ENCODE results near the gene TXNRD2. TPM values are rescaled to one million over a fixed set of nuclear protein-coding genes. Genes with fewer than 3 reads are reported as not detected.

Gene TXNRD2
- total RNA-seq, 4 donors from 2014 or later, result 19.5 to 34.5 (median 25.6) TPM

- Histone ChIP-seq H3K4me3 (replicated peaks in 1 of 3) (no peak overlapping the region), H3K36me3 (peaks cover 5 to 7% of the 10 kb centered on the region in 2 donors), H3K27ac (no peak overlapping the region), H3K27me3 (no peaks in the 10 kb centered on the region), H3K9me3 (no peaks in the 10 kb centered on the region), H3K4me1 (no peaks in the 10 kb centered on the region)
- no peak for TF ChIP-seq CTCF (IDR thresholded peaks at IDR 0.05)
- no peak for TF ChIP-seq POLR2A (IDR thresholded peaks at IDR 0.05)
- DNase-seq, result no peak
- intact Hi-C loops (cut with DNase I), result no loop called here
- WGBS, 2 donors, result 93 to 94% methylated on average over 7 of the region's 7 CpGs
Observed at GRCh38 chr22:19904935-19905334, 36.7 kb downstream of the TXNRD2 start.

- H3K27me3 ChIP-seq, result no peaks in the 10 kb centered on the region
- intact Hi-C loops (cut with DNase I), result no loop called here
- no peak overlapping the region for H3K4me3 ChIP-seq (replicated peaks in 1 of 3)
- H3K36me3 ChIP-seq, result peaks cover 5 to 7% of the 10 kb centered on the region in 2 donors
- H3K27ac ChIP-seq, result no peak overlapping the region
- no peak for DNase-seq
- H3K4me1 ChIP-seq, result no peaks in the 10 kb centered on the region
- TF ChIP-seq POLR2A (IDR thresholded peaks at IDR 0.05), result no peak
- no peak for TF ChIP-seq CTCF (IDR thresholded peaks at IDR 0.05)
- 84 to 93% methylated on average over 8 to 11 of the region's 16 CpGs for WGBS, 2 donors
- H3K9me3 ChIP-seq, result no peaks in the 10 kb centered on the region
Observed at GRCh38 chr22:19904174-19904856, 37.3 kb downstream of the TXNRD2 start.

GRCh38 chr22:19903513-19903912 is 38.1 kb downstream of the TXNRD2 start:
- Histone ChIP-seq H3K27me3 (no peaks in the 10 kb centered on the region), H3K9me3 (no peaks in the 10 kb centered on the region), H3K27ac (no peak overlapping the region), H3K36me3 (peaks cover 5 to 10% of the 10 kb centered on the region in 2 donors), H3K4me3 (replicated peaks in 1 of 3) (no peak overlapping the region), H3K4me1 (no peaks in the 10 kb centered on the region)
- no peak for DNase-seq
- 78 to 80% methylated on average over 12 of the region's 12 CpGs for WGBS, 2 donors
- TF ChIP-seq POLR2A (IDR thresholded peaks at IDR 0.05) (no peak), CTCF (IDR thresholded peaks at IDR 0.05) (no peak)
- intact Hi-C loops (cut with DNase I), result no loop called here

GRCh38 chr22:19903031-19903430 is 38.6 kb downstream of the TXNRD2 start:
- DNase-seq, result peak; percentile 69 to 84
- 87 to 89% methylated on average over 6 to 8 of the region's 9 CpGs for WGBS, 2 donors
- TF ChIP-seq POLR2A (IDR thresholded peaks at IDR 0.05) (no peak), CTCF (IDR thresholded peaks at IDR 0.05) (no peak)
- no peak overlapping the region for H3K4me3 ChIP-seq (replicated peaks in 1 of 3)
- H3K9me3 ChIP-seq, result no peaks in the 10 kb centered on the region
- H3K4me1 ChIP-seq, result no peaks in the 10 kb centered on the region
- no peaks in the 10 kb centered on the region for H3K27me3 ChIP-seq
- peaks cover 5 to 7% of the 10 kb centered on the region in 2 donors for H3K36me3 ChIP-seq
- no peak overlapping the region for H3K27ac ChIP-seq
- intact Hi-C loops (cut with DNase I), result no loop called here

- Histone ChIP-seq H3K9me3 (no peaks in the 10 kb centered on the region), H3K4me1 (no peaks in the 10 kb centered on the region), H3K27me3 (no peaks in the 10 kb centered on the region), H3K27ac (no peak overlapping the region), H3K36me3 (peaks cover 5 to 7% of the 10 kb centered on the region in 2 donors), H3K4me3 (replicated peaks in 1 of 3) (no peak overlapping the region)
- WGBS, 2 donors, result 73 to 74% methylated on average over 2 to 4 of the region's 7 CpGs
- DNase-seq, result no peak
- no peak for TF ChIP-seq POLR2A (IDR thresholded peaks at IDR 0.05)
- TF ChIP-seq CTCF (IDR thresholded peaks at IDR 0.05), result no peak
- intact Hi-C loops (cut with DNase I), result no loop called here
Observed at GRCh38 chr22:19902245-19902715, 39.3 kb downstream of the TXNRD2 start.

Measured in thyroid gland (tissue), 4 donors.